Measurements from ENCODE around the gene MT1M. TPM values are rescaled to one million over a fixed set of nuclear protein-coding genes. Genes with fewer than 3 reads are reported as not detected.

MT1M gene
- polyA plus RNA-seq, 1 donor (not counting 4 experiments of a cell fraction or from before 2014, with no cell fraction given) = 0.20 TPM

GRCh38 chr16:56591377-56592060 lies 40.9 kb upstream of the MT1M start:
- no peak for DNase-seq (ENCODE audit: low read depth, low spot score)
- no peak overlapping the region for H3K4me3 ChIP-seq (ENCODE audit: control insufficient read depth in 2 of 3, extremely low read depth in 1 of 3, insufficient read depth in 2 of 3, low read depth in 1 of 3, low read length in 3 of 3)
- no peaks in the 10 kb centered on the region for H3K9me1 ChIP-seq (ENCODE audit: control insufficient read depth, extremely low read depth, insufficient read depth, low read length)
- H2AFZ ChIP-seq (ENCODE audit: control insufficient read depth, low read length) = no peak overlapping the region
- H3K4me1 ChIP-seq (ENCODE audit: control insufficient read depth, extremely low read depth, insufficient read depth, low read length) = peaks cover 4% of the 10 kb centered on the region
- H3K36me3 ChIP-seq (ENCODE audit: control insufficient read depth in 2 of 2, extremely low read depth in 1 of 2, insufficient read depth in 2 of 2, low read length in 2 of 2) = no peaks in the 10 kb centered on the region
- peaks cover 33% of the 10 kb centered on the region for H3K27me3 ChIP-seq (ENCODE audit: control insufficient read depth, extremely low read depth, insufficient read depth, low read length)
- dilution Hi-C loops (cut with MboI; ENCODE audit: extremely low pct_ligation_motif_present, low sequenced_read_pairs) = no loop called here
- no peaks in the 10 kb centered on the region for H3K79me2 ChIP-seq (ENCODE audit: control insufficient read depth, insufficient read depth, low read length)
- no peaks in the 10 kb centered on the region for H4K20me1 ChIP-seq (ENCODE audit: control insufficient read depth, extremely low read depth, insufficient read depth, low read length)
- FAIRE-seq = no peak
- no peaks in the 10 kb centered on the region for H3K9me3 ChIP-seq (ENCODE audit: control insufficient read depth, low read depth, low read length)
- TF ChIP-seq CTCF (optimal IDR thresholded peaks at IDR 0.05 in 1 of 3, IDR thresholded peaks at IDR 0.05 in 1 of 3, conservative IDR thresholded peaks at IDR 0.05 in 1 of 3; ENCODE audit: extremely low read depth in 1 of 3, insufficient read depth in 2 of 3, low read length in 3 of 3) (no peak), EZH2 (IDR thresholded peaks at IDR 0.05; ENCODE audit: low read length) (no peak)
- no peak overlapping the region for H3K27ac ChIP-seq (ENCODE audit: control insufficient read depth, insufficient read depth, low read length)
- H3K9ac ChIP-seq (ENCODE audit: control insufficient read depth, extremely low read depth, insufficient read depth, low read length) = no peak overlapping the region
- H3K4me2 ChIP-seq (ENCODE audit: control insufficient read depth, extremely low read depth, insufficient read depth, low read depth, low read length) = no peak overlapping the region

- Histone ChIP-seq H3K9ac (ENCODE audit: control insufficient read depth, extremely low read depth, insufficient read depth, low read length) (no peak overlapping the region), H3K27me3 (ENCODE audit: control insufficient read depth, extremely low read depth, insufficient read depth, low read length) (peaks cover 23% of the 10 kb centered on the region), H4K20me1 (ENCODE audit: control insufficient read depth, extremely low read depth, insufficient read depth, low read length) (no peaks in the 10 kb centered on the region), H3K4me1 (ENCODE audit: control insufficient read depth, extremely low read depth, insufficient read depth, low read length) (peaks cover 4% of the 10 kb centered on the region), H2AFZ (ENCODE audit: control insufficient read depth, low read length) (no peak overlapping the region), H3K79me2 (ENCODE audit: control insufficient read depth, insufficient read depth, low read length) (no peaks in the 10 kb centered on the region), H3K4me2 (ENCODE audit: control insufficient read depth, extremely low read depth, insufficient read depth, low read depth, low read length) (no peak overlapping the region), H3K36me3 (ENCODE audit: control insufficient read depth in 2 of 2, extremely low read depth in 1 of 2, insufficient read depth in 2 of 2, low read length in 2 of 2) (no peaks in the 10 kb centered on the region), H3K27ac (ENCODE audit: control insufficient read depth, insufficient read depth, low read length) (no peak overlapping the region), H3K9me1 (ENCODE audit: control insufficient read depth, extremely low read depth, insufficient read depth, low read length) (no peaks in the 10 kb centered on the region), H3K9me3 (ENCODE audit: control insufficient read depth, low read depth, low read length) (no peaks in the 10 kb centered on the region), H3K4me3 (ENCODE audit: control insufficient read depth in 2 of 3, extremely low read depth in 1 of 3, insufficient read depth in 2 of 3, low read depth in 1 of 3, low read length in 3 of 3) (no peak overlapping the region)
- no peak for TF ChIP-seq EZH2 (IDR thresholded peaks at IDR 0.05; ENCODE audit: low read length)
- TF ChIP-seq CTCF (optimal IDR thresholded peaks at IDR 0.05 in 1 of 3, IDR thresholded peaks at IDR 0.05 in 1 of 3, conservative IDR thresholded peaks at IDR 0.05 in 1 of 3; ENCODE audit: extremely low read depth in 1 of 3, insufficient read depth in 2 of 3, low read length in 3 of 3) = no peak
- dilution Hi-C loops (cut with MboI; ENCODE audit: extremely low pct_ligation_motif_present, low sequenced_read_pairs) = no loop called here
- no peak for FAIRE-seq
- no peak for DNase-seq (ENCODE audit: low read depth, low spot score)
Measured at GRCh38 chr16:56593573-56594291, 38.7 kb upstream of the MT1M start.
